PC-3 (cell line): ENCODE measurements around the gene CDC42EP5. TPM values are rescaled to one million over a fixed set of nuclear protein-coding genes. Genes with fewer than 3 reads are reported as not detected.

Experiments used
- ATAC-seq: fragments of 200-7000 bp; cut with Tn5 transposase; 2 replicates; pipeline ENCODE4 v1.9.1; 2020; ENCODE audit warnings: mild to moderate bottlenecking, moderate library complexity
- BruUV-seq: library from RNA; stranded (reverse); fragments of 400-500 nt; replicated peaks from 2 replicates; lab custom pipeline; 2021; lab: Mats Ljungman, UMichigan
- CTCF ChIA-PET: fragments of 300-600 bp; sonication (Branson Sonifier 250); formaldehyde crosslinking; loops from one replicate; lab custom pipeline; 2022; ENCODE audit warnings: antibody characterized with exemption; lab: Charles Lee
- POLR2A ChIA-PET: fragments of 300-600 bp; sonication (Branson Sonifier 250); formaldehyde crosslinking; loops from one replicate; lab custom pipeline; 2022; ENCODE audit warnings: antibody characterized with exemption; ENCODE audit not compliant: unreplicated experiment; lab: Charles Lee
- DNase-seq: peaks from one replicate; pipeline ENCODE4 v3.0.0-alpha.2; 2015
- H2AFZ ChIP-seq: fragments of 300-600 bp; sonication (generic); 2 replicates; pipeline ENCODE4 v1.6.0; 2016; ENCODE audit warnings: antibody characterized with exemption, low read length
- H3F3A ChIP-seq: fragments of 300-600 bp; sonication (generic); one replicate; pipeline ENCODE4 v1.6.0; 2017; ENCODE audit warnings: antibody characterized with exemption, low read length, control low read depth, mild to moderate bottlenecking; ENCODE audit not compliant: unreplicated experiment
- H3K27ac ChIP-seq: fragments of 300-600 bp; sonication (generic); 2 replicates; pipeline ENCODE4 v1.5.1; 2016; ENCODE audit warnings: mild to moderate bottlenecking, low read length
- H3K27me3 ChIP-seq: fragments of 300-600 bp; sonication (generic); 2 replicates; pipeline ENCODE4 v1.6.1; 2016; ENCODE audit warnings: low read length, mixed read lengths
- H3K36me3 ChIP-seq: fragments of 300-600 bp; sonication (generic); 2 replicates; pipeline ENCODE4 v1.6.1; 2016; ENCODE audit warnings: low read depth, mixed run types, low read length, mixed read lengths
- H3K4me1 ChIP-seq: fragments of 300-600 bp; sonication (generic); 2 replicates; pipeline ENCODE4 v1.5.1; 2016; ENCODE audit warnings: low read length; ENCODE audit not compliant: insufficient read depth
- H3K4me2 ChIP-seq: fragments of 300-600 bp; sonication (generic); 2 replicates; pipeline ENCODE4 v1.6.0; 2016; ENCODE audit warnings: low read length
- H3K4me3 ChIP-seq: fragments of 300-600 bp; sonication (generic); 2 replicates; pipeline ENCODE4 v1.5.1; 2016; ENCODE audit warnings: mild to moderate bottlenecking, low read length, mixed read lengths
- H3K79me2 ChIP-seq: fragments of 300-600 bp; sonication (generic); 2 replicates; pipeline ENCODE4 v1.6.1; 2017; ENCODE audit warnings: low read length, mixed read lengths
- H3K9ac ChIP-seq: fragments of 300-600 bp; sonication (generic); 2 replicates; pipeline ENCODE4 v1.6.0; 2016; ENCODE audit warnings: mild to moderate bottlenecking, low read length
- H3K9me2 ChIP-seq: fragments of 300-600 bp; sonication (generic); replicated peaks from 2 replicates; pipeline ENCODE4 v1.6.1; 2016; ENCODE audit warnings: mixed run types, low read length, mixed read lengths
- H3K9me3 ChIP-seq: fragments of 300-600 bp; sonication (generic); 2 replicates; pipeline ENCODE4 v1.6.1; 2016; ENCODE audit warnings: low read length, mixed read lengths
- H4K20me1 ChIP-seq: fragments of 300-600 bp; sonication (generic); 2 replicates; pipeline ENCODE4 v1.6.1; 2016; ENCODE audit warnings: low read length, mixed read lengths
- EZH2 ChIP-seq: fragments of 300-600 bp; sonication (generic); IDR thresholded peaks from one replicate; pipeline ENCODE4 v1.6.1; 2017; ENCODE audit warnings: antibody characterized with exemption, mild to moderate bottlenecking, low read length; ENCODE audit not compliant: unreplicated experiment
- EZH2phosphoT487 ChIP-seq: fragments of 300-600 bp; sonication (generic); IDR thresholded peaks from 2 replicates; pipeline ENCODE4 v1.6.1; 2018; ENCODE audit warnings: mild to moderate bottlenecking, antibody characterized with exemption, low read length, borderline replicate concordance
- intact Hi-C: fragments of 100-400 bp; cut with micrococcal nuclease; formaldehyde crosslinking; loops from 2 replicates; pipeline ENCODE4 v1.9.0; 2023
- total RNA-seq: library from RNA; depleted of rRNA; stranded (reverse); fragments of >200 nt; gene quantifications from 2 replicates; pipeline ENCODE4 v1.2.3, GENCODE V29; 2014
- TF ChIP-seq, protein P1 (sequence below): fragments of 300-600 bp; sonication (generic); conservative IDR thresholded peaks from 2 replicates; pipeline ENCODE4 v1.5.1; 2017; ENCODE audit warnings: antibody characterized with exemption, low read depth, mild to moderate bottlenecking, low read length

The CDC42EP5 gene
- total RNA-seq, 1 experiment from 2014 or later, result 0.73 TPM

DNA sequence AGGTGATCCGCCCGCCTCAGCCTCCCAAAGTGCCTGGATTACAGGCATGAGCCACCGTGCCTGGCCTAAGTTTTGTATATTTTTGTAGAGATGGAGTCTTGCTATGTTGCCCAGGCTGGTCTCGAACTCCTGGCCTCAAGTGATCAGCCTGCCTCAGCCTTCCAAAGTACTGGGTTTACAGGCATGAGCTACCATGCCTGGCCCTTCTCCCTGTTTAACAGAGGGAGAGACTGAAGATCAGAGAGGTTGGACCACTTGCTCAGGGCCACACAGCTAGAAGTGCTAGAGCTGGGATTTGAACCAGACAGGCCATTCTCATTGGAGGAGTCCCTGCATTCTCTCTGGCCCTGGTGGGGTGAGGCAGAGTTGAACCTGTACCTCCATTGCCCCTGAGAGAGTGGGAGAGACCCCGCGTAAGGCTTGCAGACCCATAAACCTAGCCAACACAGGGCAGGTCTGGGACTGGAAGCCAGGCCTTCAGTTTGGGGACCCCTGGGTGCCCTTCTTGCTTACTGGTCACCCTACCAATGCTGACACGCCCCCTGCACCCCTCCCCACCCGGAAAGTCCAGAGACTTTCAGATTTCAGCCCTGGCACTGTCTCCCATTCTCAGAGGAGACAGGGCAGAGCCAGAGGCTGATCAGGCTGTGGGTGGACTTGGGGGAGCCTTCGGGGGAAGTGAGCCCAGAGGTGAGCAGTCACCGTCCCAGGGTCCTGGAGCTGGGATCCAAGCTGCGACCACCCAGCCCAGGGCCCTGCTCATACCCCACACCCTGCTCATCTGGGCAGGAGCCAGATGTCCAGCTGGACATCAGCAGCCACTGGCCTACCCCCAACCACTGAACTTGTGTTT is 44.5 kb downstream of the CDC42EP5 start:
- no TSS peak for BruUV-seq
- POLR2A ChIA-PET, result no interaction called here
- no peaks in the 10 kb centered on the region for H3K9me2 ChIP-seq
- H3K36me3 ChIP-seq, result no peaks in the 10 kb centered on the region
- H3K4me3 ChIP-seq, result no peak overlapping the region
- intact Hi-C loops, result no loop called here
- peaks cover 34% of the 10 kb centered on the region for H3K4me1 ChIP-seq
- no peak for ATAC-seq
- no peaks in the 10 kb centered on the region for H3K79me2 ChIP-seq
- CTCF ChIA-PET, result no interaction called here
- no peaks in the 10 kb centered on the region for H3K9me3 ChIP-seq
- no peak overlapping the region for H2AFZ ChIP-seq
- no peaks in the 10 kb centered on the region for H4K20me1 ChIP-seq
- no peak overlapping the region for H3K4me2 ChIP-seq
- peaks cover 6% of the 10 kb centered on the region; the same call in 1 of the 2 replicates for H3K27me3 ChIP-seq
- TF ChIP-seq EZH2 (no peak), EZH2phosphoT487 (no peak)
- TF ChIP-seq, protein P1, sequence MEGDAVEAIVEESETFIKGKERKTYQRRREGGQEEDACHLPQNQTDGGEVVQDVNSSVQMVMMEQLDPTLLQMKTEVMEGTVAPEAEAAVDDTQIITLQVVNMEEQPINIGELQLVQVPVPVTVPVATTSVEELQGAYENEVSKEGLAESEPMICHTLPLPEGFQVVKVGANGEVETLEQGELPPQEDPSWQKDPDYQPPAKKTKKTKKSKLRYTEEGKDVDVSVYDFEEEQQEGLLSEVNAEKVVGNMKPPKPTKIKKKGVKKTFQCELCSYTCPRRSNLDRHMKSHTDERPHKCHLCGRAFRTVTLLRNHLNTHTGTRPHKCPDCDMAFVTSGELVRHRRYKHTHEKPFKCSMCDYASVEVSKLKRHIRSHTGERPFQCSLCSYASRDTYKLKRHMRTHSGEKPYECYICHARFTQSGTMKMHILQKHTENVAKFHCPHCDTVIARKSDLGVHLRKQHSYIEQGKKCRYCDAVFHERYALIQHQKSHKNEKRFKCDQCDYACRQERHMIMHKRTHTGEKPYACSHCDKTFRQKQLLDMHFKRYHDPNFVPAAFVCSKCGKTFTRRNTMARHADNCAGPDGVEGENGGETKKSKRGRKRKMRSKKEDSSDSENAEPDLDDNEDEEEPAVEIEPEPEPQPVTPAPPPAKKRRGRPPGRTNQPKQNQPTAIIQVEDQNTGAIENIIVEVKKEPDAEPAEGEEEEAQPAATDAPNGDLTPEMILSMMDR, result no peak
- no peak overlapping the region for H3K27ac ChIP-seq
- no peak for DNase-seq
- H3F3A ChIP-seq, result no peaks in the 10 kb centered on the region
- H3K9ac ChIP-seq, result no peak overlapping the region

DNA sequence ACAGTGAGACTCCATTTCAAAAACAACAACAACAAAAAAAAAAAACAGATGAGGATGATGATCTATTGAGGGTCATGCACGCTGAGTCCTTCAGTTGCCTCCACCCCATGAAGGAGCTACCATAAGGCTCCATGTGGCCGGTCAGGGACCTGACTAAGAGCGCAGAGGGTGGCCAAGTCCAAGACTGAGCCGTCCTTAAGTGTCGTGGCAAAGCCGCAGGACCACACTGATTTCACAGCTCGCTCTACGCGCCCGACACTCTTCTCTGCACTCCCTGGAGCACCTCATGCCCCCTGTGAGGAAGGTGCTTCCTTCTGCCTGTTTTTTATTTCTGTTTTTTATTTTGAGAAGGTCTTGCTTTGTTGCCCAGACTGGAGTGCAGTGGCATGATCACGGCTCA is 45.5 kb downstream of the CDC42EP5 start:
- H3K27ac ChIP-seq, result no peak overlapping the region
- H3F3A ChIP-seq, result no peaks in the 10 kb centered on the region
- no peaks in the 10 kb centered on the region for H3K79me2 ChIP-seq
- H3K36me3 ChIP-seq, result no peaks in the 10 kb centered on the region
- DNase-seq (no peak), ATAC-seq (no peak)
- H3K4me3 ChIP-seq, result no peak overlapping the region
- intact Hi-C loops, result no loop called here
- TF ChIP-seq, protein P1, result no peak
- no peak for TF ChIP-seq EZH2phosphoT487
- TF ChIP-seq EZH2, result no peak
- no peaks in the 10 kb centered on the region for H4K20me1 ChIP-seq
- H3K9me3 ChIP-seq, result no peaks in the 10 kb centered on the region
- no peak overlapping the region for H3K9ac ChIP-seq
- no peak overlapping the region for H3K4me2 ChIP-seq
- H3K4me1 ChIP-seq, result peaks cover 28% of the 10 kb centered on the region
- H3K9me2 ChIP-seq, result no peaks in the 10 kb centered on the region
- POLR2A ChIA-PET, result no interaction called here
- peaks cover 6% of the 10 kb centered on the region; the same call in 1 of the 2 replicates for H3K27me3 ChIP-seq
- BruUV-seq, result no TSS peak
- CTCF ChIA-PET, result no interaction called here
- H2AFZ ChIP-seq, result no peak overlapping the region
